OCI-LY1 (cell line): ENCODE data around the gene CSMD2.

ENCODE experiments used
- H2AFZ ChIP-seq: fragments of 200-600 bp; sonication (generic), shearing (Covaris generic); 2 replicates; pipeline ENCODE4 v1.6.0; 2014; ENCODE audit warnings: antibody characterized with exemption, mild to moderate bottlenecking, low read length
- H3F3A ChIP-seq: fragments of 200-600 bp; sonication (generic), shearing (Covaris generic); 2 replicates; pipeline ENCODE4 v1.6.0; 2014; ENCODE audit warnings: mild to moderate bottlenecking, antibody characterized with exemption, low read length, moderate library complexity; ENCODE audit not compliant: insufficient read depth
- H3K27ac ChIP-seq: fragments of 200-600 bp; sonication (generic); 2 replicates; pipeline ENCODE4 v1.5.1; 2014; ENCODE audit warnings: low read length, mixed run types, mild to moderate bottlenecking, low read depth; ENCODE audit not compliant: poor library complexity, severe bottlenecking
- H3K27me3 ChIP-seq: fragments of 200-600 bp; sonication (generic); 2 replicates; pipeline ENCODE4 v1.6.0; 2014; ENCODE audit warnings: antibody characterized with exemption, mild to moderate bottlenecking, low read length, moderate library complexity; ENCODE audit not compliant: insufficient read depth
- H3K36me3 ChIP-seq: fragments of 200-600 bp; sonication (generic); 2 replicates; pipeline ENCODE4 v1.6.1; 2014; ENCODE audit warnings: mild to moderate bottlenecking, antibody characterized with exemption, low read length, moderate library complexity, mixed read lengths; ENCODE audit not compliant: insufficient read depth
- H3K4me1 ChIP-seq: fragments of 200-600 bp; sonication (generic); 2 replicates; pipeline ENCODE4 v1.5.1; 2014; ENCODE audit warnings: mild to moderate bottlenecking, low read length, moderate library complexity; ENCODE audit not compliant: insufficient read depth, severe bottlenecking
- H3K4me2 ChIP-seq: fragments of 200-600 bp; sonication (generic), shearing (Covaris generic); 2 replicates; pipeline ENCODE4 v1.6.1; 2014; ENCODE audit warnings: low read length
- H3K4me3 ChIP-seq: fragments of 200-600 bp; sonication (generic); 2 replicates; pipeline ENCODE4 v1.5.1; 2014; ENCODE audit warnings: low read length, low read depth, mild to moderate bottlenecking, mixed read lengths; ENCODE audit not compliant: poor library complexity, severe bottlenecking
- H3K79me2 ChIP-seq: fragments of 200-600 bp; shearing (Covaris generic); 2 replicates; pipeline ENCODE4 v1.6.1; 2016; ENCODE audit warnings: mixed run types, low read length, mixed read lengths; ENCODE audit not compliant: insufficient read depth
- H3K9ac ChIP-seq: fragments of 200-600 bp; sonication (generic), shearing (Covaris generic); 2 replicates; pipeline ENCODE4 v1.6.1; 2014; ENCODE audit warnings: mild to moderate bottlenecking, low read length, mixed read lengths
- H3K9me2 ChIP-seq: fragments of 200-600 bp; sonication (generic), shearing (Covaris generic); 2 replicates; pipeline ENCODE4 v1.6.1; 2014; ENCODE audit warnings: low read depth, mild to moderate bottlenecking, low read length, mixed read lengths
- H3K9me3 ChIP-seq: fragments of 200-600 bp; shearing (Covaris generic); 2 replicates; pipeline ENCODE4 v1.6.1; 2014; ENCODE audit warnings: low read length, mixed read lengths
- H4K20me1 ChIP-seq: fragments of 200-600 bp; sonication (generic), shearing (Covaris generic); 2 replicates; pipeline ENCODE4 v1.6.0; 2016; ENCODE audit warnings: mild to moderate bottlenecking, low read length; ENCODE audit not compliant: insufficient read depth
- CTCF ChIP-seq: fragments of 200-600 bp; sonication (generic), shearing (Covaris generic); IDR thresholded peaks from 2 replicates; pipeline ENCODE4 v1.5.1; 2017; ENCODE audit warnings: mild to moderate bottlenecking, antibody characterized with exemption, low read length, moderate library complexity, mixed read lengths
- EZH2 ChIP-seq: fragments of 200-600 bp; sonication (generic), shearing (Covaris generic); IDR thresholded peaks from 2 replicates; pipeline ENCODE4 v1.8.0; 2017; ENCODE audit warnings: borderline replicate concordance, mixed run types, mild to moderate bottlenecking, antibody characterized with exemption, low read length, moderate library complexity, mixed read lengths

The CSMD2 gene

GRCh38 chr1:33547576-33547975 lies 617.5 kb downstream of the CSMD2 start:
- Histone ChIP-seq H3K36me3 (no peaks in the 10 kb centered on the region), H3F3A (no peaks in the 10 kb centered on the region), H3K9ac (no peak overlapping the region), H3K4me1 (no peaks in the 10 kb centered on the region), H3K9me3 (no peaks in the 10 kb centered on the region), H3K9me2 (no peaks in the 10 kb centered on the region), H3K27ac (no peak overlapping the region), H2AFZ (no peak overlapping the region), H3K4me2 (no peak overlapping the region), H3K27me3 (no peaks in the 10 kb centered on the region), H3K79me2 (no peaks in the 10 kb centered on the region), H4K20me1 (no peaks in the 10 kb centered on the region), H3K4me3 (no peak overlapping the region)
- TF ChIP-seq CTCF, result no peak
- no peak for TF ChIP-seq EZH2

- Histone ChIP-seq H3K36me3 (no peaks in the 10 kb centered on the region), H3K9ac (no peak overlapping the region), H3K4me1 (no peaks in the 10 kb centered on the region), H3F3A (no peaks in the 10 kb centered on the region), H3K9me3 (no peaks in the 10 kb centered on the region), H3K4me2 (no peak overlapping the region), H3K9me2 (no peaks in the 10 kb centered on the region), H4K20me1 (no peaks in the 10 kb centered on the region), H3K27me3 (no peaks in the 10 kb centered on the region), H3K4me3 (no peak overlapping the region), H3K27ac (no peak overlapping the region), H2AFZ (no peak overlapping the region), H3K79me2 (no peaks in the 10 kb centered on the region)
- TF ChIP-seq EZH2 (no peak), CTCF (no peak)
These were observed 623.1 kb downstream of the CSMD2 start for GRCh38 chr1:33541966-33542365.

GRCh38 chr1:33537885-33538284 lies 627.1 kb downstream of the CSMD2 start:
- TF ChIP-seq EZH2 (no peak), CTCF (no peak)
- H3K27me3 ChIP-seq, result no peaks in the 10 kb centered on the region
- no peak overlapping the region for H2AFZ ChIP-seq
- no peaks in the 10 kb centered on the region for H3K79me2 ChIP-seq
- H3K4me2 ChIP-seq, result no peak overlapping the region
- H3K9me3 ChIP-seq, result no peaks in the 10 kb centered on the region
- no peak overlapping the region for H3K27ac ChIP-seq
- H3K4me3 ChIP-seq, result no peak overlapping the region
- H3F3A ChIP-seq, result no peaks in the 10 kb centered on the region
- H3K36me3 ChIP-seq, result no peaks in the 10 kb centered on the region
- H3K9ac ChIP-seq, result no peak overlapping the region
- H4K20me1 ChIP-seq, result no peaks in the 10 kb centered on the region
- H3K9me2 ChIP-seq, result no peaks in the 10 kb centered on the region
- no peaks in the 10 kb centered on the region for H3K4me1 ChIP-seq
